ENCODE results near the gene DPM1.

DNA sequence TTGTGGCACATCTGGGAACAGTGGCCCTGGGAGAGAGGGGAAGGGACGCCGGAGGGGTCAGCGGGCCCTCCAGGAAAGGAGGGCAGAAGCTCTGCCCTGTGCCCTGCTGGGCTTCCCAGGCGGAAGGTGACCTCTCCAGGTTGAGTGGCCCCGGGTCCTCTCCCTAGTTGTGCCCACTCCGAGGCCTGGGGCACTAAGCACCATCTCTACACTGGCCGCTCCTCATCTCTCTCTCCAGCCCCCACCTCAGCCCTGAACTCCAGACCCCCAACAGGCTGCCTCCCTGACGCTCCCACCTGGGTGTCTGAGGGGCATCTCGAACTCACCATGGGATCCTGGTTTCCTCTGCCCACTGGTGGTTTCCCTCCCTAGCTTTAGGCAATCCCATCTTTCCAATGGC is 46.4 kb upstream of the DPM1 start:
- TF ChIP-seq ZNF274 (IDR thresholded peaks at IDR 0.05; ENCODE audit: low read depth, low read length) (no peak), SUZ12 (IDR thresholded peaks at IDR 0.05; ENCODE audit: extremely low read depth, insufficient read depth, insufficient read length) (no peak)
